Measurements from ENCODE around the gene PTPRM.
"Not testable (repeated sequence)": the region's sequence is repeated elsewhere in the genome, so short reads cannot be mapped to it uniquely, and the experiment has no call there.

The PTPRM gene

GRCh38 chr18:8056723-8057122 is 489.6 kb downstream of the PTPRM start:
- Histone ChIP-seq H3K18ac (ENCODE audit: low read depth in 1 of 2, low read length in 2 of 2) (no peak overlapping the region), H3K4me3 (ENCODE audit: insufficient read depth in 1 of 2, low read depth in 1 of 2, low read length in 2 of 2) (no peak overlapping the region), H4K91ac (ENCODE audit: low read length) (no peak overlapping the region), H3K14ac (ENCODE audit: low read length in 2 of 2) (no peak overlapping the region), H3K36me3 (ENCODE audit: control insufficient read depth in 1 of 2, insufficient read depth in 2 of 2, low read depth in 1 of 2, low read length in 2 of 2) (no peaks in the 10 kb centered on the region), H2AFZ (ENCODE audit: low read depth, low read length) (no peak overlapping the region), H3K9me3 (ENCODE audit: control insufficient read depth, low read length) (no peaks in the 10 kb centered on the region), H3K4me2 (ENCODE audit: low read length, poor library complexity, severe bottlenecking) (no peak overlapping the region), H3K9ac (ENCODE audit: low read length) (no peak overlapping the region), H3K27me3 (ENCODE audit: control insufficient read depth in 1 of 2, insufficient read depth in 1 of 2, low read length in 2 of 2) (no peaks in the 10 kb centered on the region), H2BK15ac (ENCODE audit: low read depth, poor library complexity, severe bottlenecking) (no peak overlapping the region), H2BK5ac (ENCODE audit: low read depth, low read length, poor library complexity, severe bottlenecking) (no peak overlapping the region), H2AK5ac (ENCODE audit: low read length, severe bottlenecking) (no peak overlapping the region), H2BK120ac (ENCODE audit: low read depth, low read length) (no peak overlapping the region), H3K27ac (ENCODE audit: low read length, poor library complexity, severe bottlenecking) (no peak overlapping the region), H4K8ac (ENCODE audit: low read length) (no peak overlapping the region), H3K23ac (ENCODE audit: low read length in 2 of 2) (no peak overlapping the region), H3K79me1 (replicated peaks; ENCODE audit: low read length, poor library complexity, severe bottlenecking) (no peaks in the 10 kb centered on the region), H3K4me1 (ENCODE audit: control insufficient read depth, insufficient read depth, low read depth, low read length) (no peaks in the 10 kb centered on the region), H2BK12ac (ENCODE audit: low read length in 2 of 2) (no peak overlapping the region), H3K4ac (ENCODE audit: low read depth in 1 of 2, low read length in 2 of 2) (no peak overlapping the region)
- no peak for DNase-seq
- WGBS: no CpG with 5 or more reads among the region's 1 CpG

GRCh38 chr18:8063152-8063551 is 496.0 kb downstream of the PTPRM start:
- H3K36me3 ChIP-seq (ENCODE audit: control insufficient read depth in 1 of 2, insufficient read depth in 2 of 2, low read depth in 1 of 2, low read length in 2 of 2); H3K27me3 ChIP-seq (ENCODE audit: control insufficient read depth in 1 of 2, insufficient read depth in 1 of 2, low read length in 2 of 2); H2AK5ac ChIP-seq (ENCODE audit: low read length, severe bottlenecking); H4K91ac ChIP-seq (ENCODE audit: low read length); H2BK15ac ChIP-seq (ENCODE audit: low read depth, poor library complexity, severe bottlenecking); H3K23ac ChIP-seq (ENCODE audit: low read length in 2 of 2); H3K4me1 ChIP-seq (ENCODE audit: control insufficient read depth, insufficient read depth, low read depth, low read length); H3K9ac ChIP-seq (ENCODE audit: low read length); H2BK120ac ChIP-seq (ENCODE audit: low read depth, low read length); H3K18ac ChIP-seq (ENCODE audit: low read depth in 1 of 2, low read length in 2 of 2); H3K4me2 ChIP-seq (ENCODE audit: low read length, poor library complexity, severe bottlenecking); H3K4me3 ChIP-seq (ENCODE audit: insufficient read depth in 1 of 2, low read depth in 1 of 2, low read length in 2 of 2); H2BK5ac ChIP-seq (ENCODE audit: low read depth, low read length, poor library complexity, severe bottlenecking); H3K14ac ChIP-seq (ENCODE audit: low read length in 2 of 2); H2AFZ ChIP-seq (ENCODE audit: low read depth, low read length); H3K4ac ChIP-seq (ENCODE audit: low read depth in 1 of 2, low read length in 2 of 2); H3K9me3 ChIP-seq (ENCODE audit: control insufficient read depth, low read length); DNase-seq; H2BK12ac ChIP-seq (ENCODE audit: low read length in 2 of 2); H3K27ac ChIP-seq (ENCODE audit: low read length, poor library complexity, severe bottlenecking); H4K8ac ChIP-seq (ENCODE audit: low read length): not testable (repeated sequence)
- H3K79me1 ChIP-seq (replicated peaks; ENCODE audit: low read length, poor library complexity, severe bottlenecking): peaks cover 13% of the 10 kb centered on the region
- WGBS: 62% methylated on average over 12 of the region's 22 CpGs

GRCh38 chr18:8063733-8064132 is 496.6 kb downstream of the PTPRM start:
- H3K36me3 ChIP-seq (ENCODE audit: control insufficient read depth in 1 of 2, insufficient read depth in 2 of 2, low read depth in 1 of 2, low read length in 2 of 2): no peaks in the 10 kb centered on the region
- H3K9me3 ChIP-seq (ENCODE audit: control insufficient read depth, low read length): no peaks in the 10 kb centered on the region
- H2BK12ac ChIP-seq (ENCODE audit: low read length in 2 of 2): no peak overlapping the region
- H2BK15ac ChIP-seq (ENCODE audit: low read depth, poor library complexity, severe bottlenecking): no peak overlapping the region
- peaks cover 13% of the 10 kb centered on the region for H3K79me1 ChIP-seq (replicated peaks; ENCODE audit: low read length, poor library complexity, severe bottlenecking)
- no peak overlapping the region for H2BK5ac ChIP-seq (ENCODE audit: low read depth, low read length, poor library complexity, severe bottlenecking)
- no peak overlapping the region for H4K8ac ChIP-seq (ENCODE audit: low read length)
- no peak overlapping the region for H3K23ac ChIP-seq (ENCODE audit: low read length in 2 of 2)
- H3K18ac ChIP-seq (ENCODE audit: low read depth in 1 of 2, low read length in 2 of 2): no peak overlapping the region
- no peak overlapping the region for H3K4ac ChIP-seq (ENCODE audit: low read depth in 1 of 2, low read length in 2 of 2)
- peaks cover 3% of the 10 kb centered on the region for H3K4me1 ChIP-seq (ENCODE audit: control insufficient read depth, insufficient read depth, low read depth, low read length)
- DNase-seq: no peak
- no peak overlapping the region for H3K4me2 ChIP-seq (ENCODE audit: low read length, poor library complexity, severe bottlenecking)
- no peak overlapping the region for H3K27ac ChIP-seq (ENCODE audit: low read length, poor library complexity, severe bottlenecking)
- H4K91ac ChIP-seq (ENCODE audit: low read length): no peak overlapping the region
- H3K4me3 ChIP-seq (ENCODE audit: insufficient read depth in 1 of 2, low read depth in 1 of 2, low read length in 2 of 2): no peak overlapping the region
- H3K9ac ChIP-seq (ENCODE audit: low read length): no peak overlapping the region
- no peak overlapping the region for H2AK5ac ChIP-seq (ENCODE audit: low read length, severe bottlenecking)
- no peak overlapping the region for H2BK120ac ChIP-seq (ENCODE audit: low read depth, low read length)
- no peak overlapping the region for H2AFZ ChIP-seq (ENCODE audit: low read depth, low read length)
- H3K27me3 ChIP-seq (ENCODE audit: control insufficient read depth in 1 of 2, insufficient read depth in 1 of 2, low read length in 2 of 2): no peaks in the 10 kb centered on the region
- H3K14ac ChIP-seq (ENCODE audit: low read length in 2 of 2): no peak overlapping the region

- Histone ChIP-seq H2AFZ (ENCODE audit: low read depth, low read length) (no peak overlapping the region), H3K9ac (ENCODE audit: low read length) (no peak overlapping the region), H2BK5ac (ENCODE audit: low read depth, low read length, poor library complexity, severe bottlenecking) (no peak overlapping the region), H3K4me1 (ENCODE audit: control insufficient read depth, insufficient read depth, low read depth, low read length) (peaks cover 3% of the 10 kb centered on the region), H3K4ac (ENCODE audit: low read depth in 1 of 2, low read length in 2 of 2) (peak overlapping the region; percentile 15), H4K8ac (ENCODE audit: low read length) (peak overlapping the region; percentile 60), H3K27me3 (ENCODE audit: control insufficient read depth in 1 of 2, insufficient read depth in 1 of 2, low read length in 2 of 2) (no peaks in the 10 kb centered on the region), H3K36me3 (ENCODE audit: control insufficient read depth in 1 of 2, insufficient read depth in 2 of 2, low read depth in 1 of 2, low read length in 2 of 2) (peaks cover 0 to 8% of the 10 kb centered on the region in 2 experiments), H2BK12ac (ENCODE audit: low read length in 2 of 2) (no peak overlapping the region), H3K23ac (ENCODE audit: low read length in 2 of 2) (no peak overlapping the region), H3K9me3 (ENCODE audit: control insufficient read depth, low read length) (no peaks in the 10 kb centered on the region), H2BK15ac (ENCODE audit: low read depth, poor library complexity, severe bottlenecking) (no peak overlapping the region), H3K27ac (ENCODE audit: low read length, poor library complexity, severe bottlenecking) (no peak overlapping the region), H3K4me3 (ENCODE audit: insufficient read depth in 1 of 2, low read depth in 1 of 2, low read length in 2 of 2) (no peak overlapping the region), H3K18ac (ENCODE audit: low read depth in 1 of 2, low read length in 2 of 2) (no peak overlapping the region), H3K14ac (ENCODE audit: low read length in 2 of 2) (no peak overlapping the region), H2BK120ac (ENCODE audit: low read depth, low read length) (no peak overlapping the region), H4K91ac (ENCODE audit: low read length) (peak overlapping the region; percentile 19), H2AK5ac (ENCODE audit: low read length, severe bottlenecking) (no peak overlapping the region), H3K4me2 (ENCODE audit: low read length, poor library complexity, severe bottlenecking) (no peak overlapping the region), H3K79me1 (replicated peaks; ENCODE audit: low read length, poor library complexity, severe bottlenecking) (peaks cover 20% of the 10 kb centered on the region)
- no peak for DNase-seq
- 95% methylated on average over 3 of the region's 4 CpGs for WGBS
Measured at GRCh38 chr18:8065284-8065683, 498.2 kb downstream of the PTPRM start.

All from mesenchymal stem cell (in vitro differentiated cells and primary cell).